Measurements from ENCODE around the gene CPN2.

Gene CPN2

GRCh38 chr3:194311000-194311399 is 40.1 kb downstream of the CPN2 start:
- H3K23ac ChIP-seq (ENCODE audit: low read length), result no peak overlapping the region
- H2BK15ac ChIP-seq (replicated peaks; ENCODE audit: low read depth), result no peak overlapping the region
- H3K4ac ChIP-seq (ENCODE audit: low read depth, low read length), result no peak overlapping the region
- peaks cover 5% of the 10 kb centered on the region for H3K4me1 ChIP-seq (ENCODE audit: control insufficient read depth, low read depth, low read length)
- no peaks in the 10 kb centered on the region for H3K36me3 ChIP-seq (ENCODE audit: control insufficient read depth, insufficient read depth, low read length)
- no peak overlapping the region for H3K56ac ChIP-seq (ENCODE audit: low read length)
- H3K79me2 ChIP-seq (ENCODE audit: control insufficient read depth, insufficient read depth, low read length), result no peaks in the 10 kb centered on the region
- H3K4me3 ChIP-seq (ENCODE audit: low read length), result no peak overlapping the region
- H3K27me3 ChIP-seq (ENCODE audit: insufficient read depth, low read length, poor library complexity), result no peaks in the 10 kb centered on the region
- no peak overlapping the region for H4K8ac ChIP-seq (ENCODE audit: low read depth, low read length)
- H2BK120ac ChIP-seq (ENCODE audit: low read depth, low read length), result no peak overlapping the region
- no peak overlapping the region for H2BK5ac ChIP-seq (ENCODE audit: low read length)
- no peak overlapping the region for H3K27ac ChIP-seq (ENCODE audit: low read depth, low read length)
- no peak overlapping the region for H3K9ac ChIP-seq (ENCODE audit: low read length)
- no peak overlapping the region for H2AK5ac ChIP-seq (ENCODE audit: low read length)
- no peak overlapping the region for H3K18ac ChIP-seq (ENCODE audit: low read length)
- 100% methylated on average over 2 of the region's 2 CpGs for WGBS (ENCODE audit: extremely low coverage, insufficient coverage, low lambda C conversion rate)
- H3K79me1 ChIP-seq (ENCODE audit: low read length), result no peaks in the 10 kb centered on the region
- no peak overlapping the region for H4K5ac ChIP-seq (ENCODE audit: low read length)
- DNase-seq, result no peak
- no peak overlapping the region for H3K4me2 ChIP-seq (ENCODE audit: low read length)

- Histone ChIP-seq H2AK5ac (ENCODE audit: low read length) (no peak overlapping the region), H3K56ac (ENCODE audit: low read length) (no peak overlapping the region), H3K23ac (ENCODE audit: low read length) (no peak overlapping the region), H3K4ac (ENCODE audit: low read depth, low read length) (no peak overlapping the region), H3K9ac (ENCODE audit: low read length) (no peak overlapping the region), H3K27ac (ENCODE audit: low read depth, low read length) (no peak overlapping the region), H3K4me3 (ENCODE audit: low read length) (no peak overlapping the region), H4K5ac (ENCODE audit: low read length) (no peak overlapping the region), H3K79me1 (ENCODE audit: low read length) (no peaks in the 10 kb centered on the region), H3K36me3 (ENCODE audit: control insufficient read depth, insufficient read depth, low read length) (no peaks in the 10 kb centered on the region), H2BK15ac (replicated peaks; ENCODE audit: low read depth) (no peak overlapping the region), H3K4me1 (ENCODE audit: control insufficient read depth, low read depth, low read length) (peaks cover 6% of the 10 kb centered on the region), H2BK5ac (ENCODE audit: low read length) (no peak overlapping the region), H2BK120ac (ENCODE audit: low read depth, low read length) (no peak overlapping the region), H3K79me2 (ENCODE audit: control insufficient read depth, insufficient read depth, low read length) (no peaks in the 10 kb centered on the region), H3K18ac (ENCODE audit: low read length) (no peak overlapping the region), H4K8ac (ENCODE audit: low read depth, low read length) (no peak overlapping the region), H3K27me3 (ENCODE audit: insufficient read depth, low read length, poor library complexity) (no peaks in the 10 kb centered on the region), H3K4me2 (ENCODE audit: low read length) (no peak overlapping the region)
- no CpG with 5 or more reads among the region's 11 CpGs for WGBS (ENCODE audit: extremely low coverage, insufficient coverage, low lambda C conversion rate)
- DNase-seq, result no peak
Observed at GRCh38 chr3:194310060-194310835, 40.9 kb downstream of the CPN2 start.

GRCh38 chr3:194308601-194309449 is 42.3 kb downstream of the CPN2 start:
- Histone ChIP-seq H4K5ac (ENCODE audit: low read length) (no peak overlapping the region), H2BK5ac (ENCODE audit: low read length) (no peak overlapping the region), H3K36me3 (ENCODE audit: control insufficient read depth, insufficient read depth, low read length) (no peaks in the 10 kb centered on the region), H3K4ac (ENCODE audit: low read depth, low read length) (no peak overlapping the region), H2AK5ac (ENCODE audit: low read length) (no peak overlapping the region), H4K8ac (ENCODE audit: low read depth, low read length) (no peak overlapping the region), H3K4me1 (ENCODE audit: control insufficient read depth, low read depth, low read length) (peaks cover 3% of the 10 kb centered on the region), H2BK120ac (ENCODE audit: low read depth, low read length) (no peak overlapping the region), H3K23ac (ENCODE audit: low read length) (no peak overlapping the region), H3K18ac (ENCODE audit: low read length) (no peak overlapping the region), H3K56ac (ENCODE audit: low read length) (no peak overlapping the region), H3K4me3 (ENCODE audit: low read length) (no peak overlapping the region), H3K27me3 (ENCODE audit: insufficient read depth, low read length, poor library complexity) (no peaks in the 10 kb centered on the region), H3K9ac (ENCODE audit: low read length) (no peak overlapping the region), H3K79me1 (ENCODE audit: low read length) (no peaks in the 10 kb centered on the region), H3K27ac (ENCODE audit: low read depth, low read length) (no peak overlapping the region), H2BK15ac (replicated peaks; ENCODE audit: low read depth) (no peak overlapping the region), H3K4me2 (ENCODE audit: low read length) (no peak overlapping the region), H3K79me2 (ENCODE audit: control insufficient read depth, insufficient read depth, low read length) (no peaks in the 10 kb centered on the region)
- DNase-seq, result no peak
- WGBS (ENCODE audit: extremely low coverage, insufficient coverage, low lambda C conversion rate), result no CpG with 5 or more reads among the region's 8 CpGs

- H3K56ac ChIP-seq (ENCODE audit: low read length), result no peak overlapping the region
- no peak overlapping the region for H3K4me3 ChIP-seq (ENCODE audit: low read length)
- no peaks in the 10 kb centered on the region for H3K79me2 ChIP-seq (ENCODE audit: control insufficient read depth, insufficient read depth, low read length)
- WGBS (ENCODE audit: extremely low coverage, insufficient coverage, low lambda C conversion rate), result no CpG with 5 or more reads among the region's 8 CpGs
- H4K5ac ChIP-seq (ENCODE audit: low read length), result no peak overlapping the region
- H3K36me3 ChIP-seq (ENCODE audit: control insufficient read depth, insufficient read depth, low read length), result no peaks in the 10 kb centered on the region
- H2BK5ac ChIP-seq (ENCODE audit: low read length), result no peak overlapping the region
- H3K79me1 ChIP-seq (ENCODE audit: low read length), result no peaks in the 10 kb centered on the region
- H3K4me2 ChIP-seq (ENCODE audit: low read length), result no peak overlapping the region
- H2AK5ac ChIP-seq (ENCODE audit: low read length), result no peak overlapping the region
- H3K4ac ChIP-seq (ENCODE audit: low read depth, low read length), result no peak overlapping the region
- no peak overlapping the region for H3K9ac ChIP-seq (ENCODE audit: low read length)
- no peak overlapping the region for H3K27ac ChIP-seq (ENCODE audit: low read depth, low read length)
- H2BK15ac ChIP-seq (replicated peaks; ENCODE audit: low read depth), result no peak overlapping the region
- H3K18ac ChIP-seq (ENCODE audit: low read length), result no peak overlapping the region
- no peak overlapping the region for H3K23ac ChIP-seq (ENCODE audit: low read length)
- no peaks in the 10 kb centered on the region for H3K27me3 ChIP-seq (ENCODE audit: insufficient read depth, low read length, poor library complexity)
- H2BK120ac ChIP-seq (ENCODE audit: low read depth, low read length), result no peak overlapping the region
- peaks cover 3% of the 10 kb centered on the region for H3K4me1 ChIP-seq (ENCODE audit: control insufficient read depth, low read depth, low read length)
- no peak overlapping the region for H4K8ac ChIP-seq (ENCODE audit: low read depth, low read length)
- no peak for DNase-seq
Observed at GRCh38 chr3:194307849-194308248, 43.3 kb downstream of the CPN2 start.

- no peak overlapping the region for H4K8ac ChIP-seq (ENCODE audit: low read depth, low read length)
- H4K5ac ChIP-seq (ENCODE audit: low read length), result no peak overlapping the region
- DNase-seq, result no peak
- no peak overlapping the region for H2AK5ac ChIP-seq (ENCODE audit: low read length)
- no peak overlapping the region for H3K27ac ChIP-seq (ENCODE audit: low read depth, low read length)
- no peak overlapping the region for H3K56ac ChIP-seq (ENCODE audit: low read length)
- no peaks in the 10 kb centered on the region for H3K36me3 ChIP-seq (ENCODE audit: control insufficient read depth, insufficient read depth, low read length)
- no peaks in the 10 kb centered on the region for H3K27me3 ChIP-seq (ENCODE audit: insufficient read depth, low read length, poor library complexity)
- peak overlapping the region; percentile 9 for H3K4ac ChIP-seq (ENCODE audit: low read depth, low read length)
- WGBS (ENCODE audit: extremely low coverage, insufficient coverage, low lambda C conversion rate), result no CpG with 5 or more reads among the region's 13 CpGs
- no peak overlapping the region for H3K18ac ChIP-seq (ENCODE audit: low read length)
- no peaks in the 10 kb centered on the region for H3K79me2 ChIP-seq (ENCODE audit: control insufficient read depth, insufficient read depth, low read length)
- H3K4me3 ChIP-seq (ENCODE audit: low read length), result no peak overlapping the region
- H3K9ac ChIP-seq (ENCODE audit: low read length), result no peak overlapping the region
- H2BK120ac ChIP-seq (ENCODE audit: low read depth, low read length), result no peak overlapping the region
- peaks cover 3% of the 10 kb centered on the region for H3K4me1 ChIP-seq (ENCODE audit: control insufficient read depth, low read depth, low read length)
- no peak overlapping the region for H3K4me2 ChIP-seq (ENCODE audit: low read length)
- H2BK15ac ChIP-seq (replicated peaks; ENCODE audit: low read depth), result no peak overlapping the region
- H3K79me1 ChIP-seq (ENCODE audit: low read length), result no peaks in the 10 kb centered on the region
- H3K23ac ChIP-seq (ENCODE audit: low read length), result no peak overlapping the region
- no peak overlapping the region for H2BK5ac ChIP-seq (ENCODE audit: low read length)
Observed at GRCh38 chr3:194306771-194307640, 44.1 kb downstream of the CPN2 start.
